ENCODE measurements around the gene ARHGDIB.

Gene ARHGDIB

DNA sequence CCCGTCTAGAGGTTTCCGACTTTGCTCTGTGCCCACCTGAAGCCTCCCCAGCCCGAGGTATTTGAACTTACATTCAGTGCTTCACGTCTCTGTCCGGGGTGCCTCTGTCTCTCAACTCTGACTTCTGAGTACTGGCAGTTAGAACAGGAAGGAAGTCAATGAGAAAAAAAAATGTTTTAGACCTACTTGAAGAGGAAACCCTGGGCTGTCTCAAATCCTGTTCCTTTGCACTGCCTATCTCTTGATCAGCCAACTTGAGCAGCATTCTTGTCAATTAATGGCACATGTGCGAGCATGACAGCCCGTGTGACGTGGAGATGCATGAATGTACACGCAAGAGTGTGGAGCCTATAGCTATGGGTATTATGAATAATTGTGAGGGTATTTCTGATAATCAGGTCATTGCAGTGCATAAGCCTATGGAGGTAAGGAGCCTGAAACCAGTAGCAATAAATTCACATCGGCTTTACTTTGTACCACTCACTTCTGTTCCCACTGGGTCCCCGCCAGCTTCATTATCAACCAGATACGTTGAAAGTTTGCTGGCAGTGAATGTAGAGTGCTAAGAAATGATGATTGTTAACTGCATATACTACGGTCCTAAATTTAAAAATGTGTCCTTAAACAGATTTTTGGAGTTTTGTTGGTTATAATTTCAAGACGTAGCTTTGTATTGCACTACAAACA is at the start of gene ARHGDIB:
ARHGDIB (minus strand) TSS at position 136 of the 687 bp plus-strand sequence. CDS start 10,889 bp downstream, outside the sequence.
- no peak for DNase-seq (ENCODE audit: low read depth)

DNA sequence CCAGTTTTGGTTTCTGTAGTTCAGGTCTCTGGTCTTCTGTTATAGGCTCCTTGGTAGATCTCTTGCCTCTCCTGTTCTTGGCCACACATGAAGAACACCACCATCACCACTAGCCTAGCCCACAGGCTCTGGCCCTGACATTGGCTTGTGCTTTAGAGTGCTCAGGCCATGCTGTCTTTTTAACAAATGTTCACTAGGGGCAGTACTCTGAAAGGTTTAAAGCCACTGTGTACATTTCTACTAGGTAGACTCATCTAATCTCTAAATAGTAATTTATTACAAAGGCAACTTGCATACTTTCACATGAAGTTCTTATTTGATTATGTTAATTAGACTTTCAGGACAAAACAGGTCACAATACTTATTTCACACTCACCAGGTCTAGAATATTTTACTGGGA is 49.8 kb upstream of the ARHGDIB start:
- DNase-seq (ENCODE audit: low read depth), result no peak

DNA sequence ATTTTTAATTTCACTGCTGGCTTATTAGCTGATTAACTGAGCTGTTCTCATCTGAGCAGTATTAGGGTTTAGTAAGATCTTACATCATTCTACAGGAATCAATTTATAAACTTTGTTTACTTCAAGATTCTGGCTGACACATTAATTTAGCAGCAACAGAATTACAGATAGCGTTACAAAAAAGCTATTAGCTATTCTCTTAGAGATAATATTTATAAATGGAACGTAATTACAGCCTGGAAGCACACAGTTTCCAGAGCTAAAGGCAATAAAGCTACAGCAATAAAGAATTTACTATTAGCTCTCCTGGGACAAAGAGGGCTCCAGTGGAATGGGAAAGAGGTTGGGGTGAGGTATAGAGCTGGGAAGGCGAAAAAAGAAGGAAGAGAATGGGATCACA is 46.1 kb upstream of the ARHGDIB start:
- DNase-seq (ENCODE audit: low read depth), result no peak

- no peak for DNase-seq (ENCODE audit: low read depth)
Observed at GRCh38 chr12:15005064-15005463, 43.7 kb upstream of the ARHGDIB start.

DNA sequence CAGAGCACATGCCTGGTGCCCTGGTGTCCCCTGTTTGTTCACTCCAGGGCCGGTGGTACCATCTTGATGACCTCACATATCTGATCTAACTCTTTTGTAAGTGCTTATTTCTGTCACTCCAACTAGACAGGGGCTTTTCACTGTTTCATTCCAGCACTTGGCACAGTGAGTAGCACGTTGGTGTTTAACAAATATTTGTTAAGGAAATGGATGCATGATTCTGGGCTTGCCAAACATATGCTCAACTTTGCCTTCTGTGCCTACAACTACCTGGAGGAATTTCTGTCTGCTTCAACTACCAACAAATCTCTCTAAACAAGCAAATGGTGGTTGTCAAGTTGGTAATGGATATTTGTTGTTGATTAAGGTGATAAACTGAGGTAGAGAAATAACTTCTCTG is 43.0 kb upstream of the ARHGDIB start:
- no peak for DNase-seq (ENCODE audit: low read depth)

DNA sequence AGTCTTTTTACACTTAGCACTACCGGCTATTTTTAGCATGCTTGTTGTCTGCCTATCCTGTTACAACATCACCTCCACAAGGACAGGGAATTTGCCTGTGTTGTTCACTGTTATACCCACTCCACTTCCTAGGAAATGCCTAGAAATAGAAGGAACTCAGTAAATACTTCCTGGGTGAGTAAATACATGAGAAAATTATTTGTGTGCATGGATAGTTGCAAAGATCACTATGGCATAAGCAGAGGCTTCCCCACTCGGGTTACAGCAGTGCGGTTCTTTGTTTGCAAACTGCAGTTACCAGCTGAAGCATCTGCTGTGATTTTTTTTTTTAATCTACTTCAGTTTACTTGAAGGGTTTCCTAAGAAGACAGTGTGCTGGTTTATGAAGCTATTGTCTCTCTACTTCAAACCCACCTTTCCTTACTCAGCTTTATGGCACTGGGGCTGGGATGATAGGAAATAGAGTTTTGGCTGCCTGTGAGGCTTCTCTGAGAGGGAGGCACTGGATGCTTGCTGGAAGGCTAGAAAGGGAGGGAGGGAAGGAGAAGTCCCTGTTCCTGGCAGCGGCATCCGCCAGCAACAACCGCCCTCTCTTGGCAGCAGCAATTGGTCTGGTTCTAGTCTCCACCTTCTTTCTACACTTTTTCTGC is 40.5 kb upstream of the ARHGDIB start:
- DNase-seq (ENCODE audit: low read depth), result peak; percentile 51

GRCh38 chr12:15000575-15000974 is 39.2 kb upstream of the ARHGDIB start:
- no peak for DNase-seq (ENCODE audit: low read depth)

- DNase-seq (ENCODE audit: low read depth), result peak; percentile 17
Observed at GRCh38 chr12:14999695-15000365, 38.4 kb upstream of the ARHGDIB start.

DNA sequence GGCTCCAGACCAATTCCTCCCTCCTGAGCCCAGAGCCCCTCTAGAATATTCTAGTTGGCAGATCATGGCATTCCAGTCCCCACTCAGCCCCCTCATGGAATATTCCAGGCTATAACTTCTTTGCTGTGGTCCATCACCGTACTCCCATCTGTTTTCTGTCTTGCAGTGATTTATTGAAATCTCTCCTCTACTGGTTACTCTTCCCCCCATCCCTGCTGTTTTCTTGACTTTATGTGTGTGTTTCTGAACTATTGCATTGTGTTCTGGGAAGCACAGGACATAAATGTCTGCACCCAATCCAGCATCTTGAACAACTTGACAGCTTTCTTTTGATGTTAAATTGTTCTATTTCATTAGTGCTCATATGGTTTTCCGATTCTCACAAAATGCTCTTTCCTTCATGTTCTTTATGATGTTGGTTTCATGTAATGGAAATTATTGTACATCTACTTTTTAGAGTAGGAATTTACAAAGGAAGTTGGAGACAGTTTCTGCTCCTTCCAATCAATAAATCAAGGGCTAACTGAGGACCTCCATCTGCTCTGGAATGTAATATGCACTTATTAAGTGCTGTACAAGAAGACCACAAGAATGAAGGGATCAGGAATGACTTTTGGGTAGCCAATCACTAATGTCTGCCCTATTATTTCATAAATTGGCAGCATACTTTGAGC is 37.8 kb upstream of the ARHGDIB start:
- DNase-seq (ENCODE audit: low read depth), result no peak

- DNase-seq (ENCODE audit: low read depth), result no peak
Observed at GRCh38 chr12:14997998-14998397, 36.6 kb upstream of the ARHGDIB start.

DNA sequence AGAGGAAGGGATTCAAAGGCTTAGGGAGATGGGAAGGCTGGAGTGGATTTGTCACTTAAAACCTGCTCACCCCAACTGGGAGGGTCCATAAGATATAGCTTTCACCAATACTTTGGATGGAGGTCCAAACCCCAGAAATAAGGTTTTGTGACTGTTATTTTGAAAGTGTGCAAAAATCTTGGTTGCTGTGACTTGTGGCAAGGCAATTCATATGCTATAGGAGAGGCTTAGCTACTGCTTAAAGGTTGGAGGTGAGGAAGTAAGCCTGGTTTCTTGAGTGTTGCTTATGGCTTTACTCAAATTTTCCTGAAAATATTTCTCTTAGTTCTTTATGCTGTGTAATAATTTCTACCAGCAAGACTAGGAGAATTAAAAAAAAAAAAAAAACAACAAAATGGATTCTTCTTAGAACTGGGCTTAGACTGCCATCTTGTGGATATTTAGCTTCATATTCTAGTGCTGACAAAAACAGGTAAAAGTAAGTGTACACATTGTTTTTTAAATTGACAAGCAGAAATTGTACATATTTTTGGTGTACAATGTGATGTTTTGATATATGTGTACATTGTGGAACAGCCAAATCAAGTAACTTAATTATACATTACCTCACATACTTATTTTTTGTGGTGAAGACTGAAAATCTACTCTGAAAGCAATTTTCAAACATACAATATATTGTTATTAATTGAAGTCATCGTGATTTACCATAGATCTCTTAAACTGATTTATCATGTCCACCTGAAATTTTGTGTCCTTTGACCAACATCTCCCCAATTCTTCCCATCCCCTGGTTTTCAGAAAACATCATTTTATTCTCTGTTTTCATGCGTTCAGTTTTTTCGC is 34.4 kb upstream of the ARHGDIB start:
- peak; percentile 56 for DNase-seq (ENCODE audit: low read depth)

- DNase-seq (ENCODE audit: low read depth), result peak; percentile 17
Observed at GRCh38 chr12:14994610-14995009, 33.2 kb upstream of the ARHGDIB start.

- peak; percentile 36 for DNase-seq (ENCODE audit: low read depth)
Observed at GRCh38 chr12:14993537-14994266, 32.3 kb upstream of the ARHGDIB start.

DNA sequence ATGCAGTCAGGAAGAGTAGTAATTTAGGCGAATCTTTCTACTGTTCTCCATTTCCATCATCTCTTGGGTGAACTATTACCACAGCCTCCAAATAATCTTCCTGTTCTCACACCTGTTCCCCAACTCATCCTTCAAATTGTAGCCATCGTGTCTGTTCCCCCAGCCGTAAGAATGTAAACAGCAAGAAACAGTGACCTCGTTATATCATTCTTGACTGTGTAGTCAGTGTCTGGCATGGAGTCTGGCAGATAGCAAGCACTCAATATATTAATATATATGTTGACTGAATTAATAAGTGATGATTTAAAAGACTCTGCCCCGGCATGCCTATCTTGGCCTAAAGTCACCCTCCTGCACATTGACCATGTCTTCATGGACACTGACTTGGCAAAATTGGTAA is 31.7 kb upstream of the ARHGDIB start:
- DNase-seq (ENCODE audit: low read depth), result no peak

DNA sequence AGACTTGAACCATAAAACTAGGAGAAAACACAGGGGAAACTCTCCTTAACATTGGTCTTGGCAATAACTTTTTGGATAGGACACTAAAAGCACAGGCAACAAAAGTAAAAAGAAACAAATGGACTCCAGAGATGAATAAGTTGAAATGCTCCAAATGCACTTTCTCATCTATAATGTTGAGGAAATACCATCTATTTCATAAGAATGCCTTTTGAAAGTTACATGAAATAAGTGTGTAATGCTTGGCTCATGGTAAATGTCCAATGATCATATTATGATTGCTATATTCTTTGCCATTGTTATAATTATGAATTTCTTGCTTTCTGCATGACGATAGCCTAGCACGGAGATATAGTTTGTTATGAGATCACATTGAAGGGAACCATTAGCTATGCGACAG is 31.3 kb upstream of the ARHGDIB start:
- no peak for DNase-seq (ENCODE audit: low read depth)

DNA sequence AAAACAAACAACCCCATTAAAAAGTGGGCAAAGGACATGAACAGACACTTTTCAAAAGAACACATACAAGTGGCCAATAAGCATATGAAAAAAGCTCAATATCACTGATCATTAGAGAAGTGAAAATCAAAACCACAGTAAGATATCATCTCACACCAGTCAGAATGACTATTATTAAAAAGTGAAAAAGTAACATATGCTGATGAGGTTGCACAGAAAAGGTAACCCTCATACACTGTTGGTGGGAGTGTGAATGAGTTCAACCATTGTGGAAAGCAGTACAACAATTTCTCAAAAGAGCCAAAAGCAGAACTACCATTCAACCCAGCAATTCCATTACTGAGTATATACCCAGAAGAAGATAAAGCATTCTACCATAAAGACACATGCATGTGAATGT is 29.7 kb upstream of the ARHGDIB start:
- DNase-seq (ENCODE audit: low read depth), result no peak

DNA sequence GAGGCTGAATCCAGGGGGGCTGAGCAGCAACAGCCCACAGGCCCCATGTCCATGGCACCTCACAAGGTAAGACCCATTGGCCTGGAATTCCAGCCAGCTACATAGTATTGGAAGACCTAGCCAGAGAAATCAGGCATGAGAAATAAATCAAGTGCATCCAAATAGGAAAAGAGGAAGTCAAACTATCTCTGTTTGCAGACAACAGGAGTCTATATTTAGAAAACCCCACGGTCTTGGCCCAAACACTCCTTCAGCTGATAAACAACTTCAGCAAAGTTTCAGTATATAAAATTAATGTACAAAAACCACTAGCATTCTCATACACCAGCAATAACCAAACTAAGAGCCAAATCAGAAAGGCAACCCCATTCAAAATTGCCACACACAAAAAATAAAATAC is 28.4 kb upstream of the ARHGDIB start:
- DNase-seq (ENCODE audit: low read depth), result no peak

GRCh38 chr12:14988035-14988434 is 26.6 kb upstream of the ARHGDIB start:
- DNase-seq (ENCODE audit: low read depth), result peak; percentile 9

DNA sequence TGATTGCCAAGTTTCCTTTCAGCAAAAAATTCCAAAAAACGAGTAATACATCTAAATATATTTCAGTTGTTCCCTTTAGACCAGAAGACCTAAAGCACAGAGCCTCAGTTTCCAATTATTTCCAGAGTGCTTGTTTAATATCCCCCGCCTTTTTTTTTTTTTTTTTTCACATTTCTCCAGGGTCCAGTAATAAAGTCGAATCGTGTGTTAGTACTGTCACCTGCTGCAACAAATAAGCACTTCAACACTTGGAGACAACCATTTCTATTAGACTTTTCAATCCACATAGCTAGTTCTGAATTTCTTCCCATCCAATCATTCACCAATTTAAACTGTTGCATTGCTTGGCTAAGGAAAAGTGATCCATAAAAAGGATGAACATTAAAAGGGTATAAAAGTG is 25.0 kb upstream of the ARHGDIB start:
- DNase-seq (ENCODE audit: low read depth), result no peak

GRCh38 chr12:14984766-14985285 is 23.4 kb upstream of the ARHGDIB start:
- no peak for DNase-seq (ENCODE audit: low read depth)

- no peak for DNase-seq (ENCODE audit: low read depth)
Observed at GRCh38 chr12:14984036-14984435, 22.6 kb upstream of the ARHGDIB start.
